ENCODE measurements around the gene C11orf52.

DNA sequence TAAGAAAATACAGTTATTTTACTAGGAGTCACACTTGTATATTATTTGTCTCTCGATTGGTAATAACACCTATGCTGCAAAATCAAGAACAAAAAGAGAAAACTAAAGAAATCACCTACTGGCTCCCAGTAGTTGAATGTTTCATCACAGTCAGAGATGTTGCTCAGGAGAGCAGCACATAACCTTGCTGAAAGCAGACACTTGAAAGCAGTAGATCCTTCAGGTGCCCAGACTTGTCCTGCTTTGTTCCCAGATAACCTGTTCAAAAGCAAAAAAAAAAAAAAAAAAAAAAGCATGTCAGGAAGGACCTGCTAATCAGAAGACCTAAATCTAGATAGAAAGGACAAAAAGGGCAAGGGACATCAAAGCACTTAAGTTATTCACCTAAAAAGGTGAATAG lies 48.6 kb upstream of the C11orf52 start:
- TF ChIP-seq, protein P1, sequence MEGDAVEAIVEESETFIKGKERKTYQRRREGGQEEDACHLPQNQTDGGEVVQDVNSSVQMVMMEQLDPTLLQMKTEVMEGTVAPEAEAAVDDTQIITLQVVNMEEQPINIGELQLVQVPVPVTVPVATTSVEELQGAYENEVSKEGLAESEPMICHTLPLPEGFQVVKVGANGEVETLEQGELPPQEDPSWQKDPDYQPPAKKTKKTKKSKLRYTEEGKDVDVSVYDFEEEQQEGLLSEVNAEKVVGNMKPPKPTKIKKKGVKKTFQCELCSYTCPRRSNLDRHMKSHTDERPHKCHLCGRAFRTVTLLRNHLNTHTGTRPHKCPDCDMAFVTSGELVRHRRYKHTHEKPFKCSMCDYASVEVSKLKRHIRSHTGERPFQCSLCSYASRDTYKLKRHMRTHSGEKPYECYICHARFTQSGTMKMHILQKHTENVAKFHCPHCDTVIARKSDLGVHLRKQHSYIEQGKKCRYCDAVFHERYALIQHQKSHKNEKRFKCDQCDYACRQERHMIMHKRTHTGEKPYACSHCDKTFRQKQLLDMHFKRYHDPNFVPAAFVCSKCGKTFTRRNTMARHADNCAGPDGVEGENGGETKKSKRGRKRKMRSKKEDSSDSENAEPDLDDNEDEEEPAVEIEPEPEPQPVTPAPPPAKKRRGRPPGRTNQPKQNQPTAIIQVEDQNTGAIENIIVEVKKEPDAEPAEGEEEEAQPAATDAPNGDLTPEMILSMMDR (IDR thresholded peaks at IDR 0.05; ENCODE audit: poor library complexity, severe bottlenecking) = no peak
- no peak for TF ChIP-seq RAD21 (conservative IDR thresholded peaks at IDR 0.05)
- no peak for TF ChIP-seq POLR2AphosphoS5 (IDR thresholded peaks at IDR 0.05)
- no peak for TF ChIP-seq TAF1 (IDR thresholded peaks at IDR 0.05; ENCODE audit: low read depth)
- TF ChIP-seq EZH2 (IDR thresholded peaks at IDR 0.05; ENCODE audit: borderline replicate concordance, insufficient read depth, low read length, poor library complexity, severe bottlenecking) = no peak
- no peak for TF ChIP-seq SMC3 (conservative IDR thresholded peaks at IDR 0.05; ENCODE audit: poor library complexity)
- TF ChIP-seq EP300 (conservative IDR thresholded peaks at IDR 0.05; ENCODE audit: poor library complexity, severe bottlenecking) = no peak
- TF ChIP-seq, protein P2, sequence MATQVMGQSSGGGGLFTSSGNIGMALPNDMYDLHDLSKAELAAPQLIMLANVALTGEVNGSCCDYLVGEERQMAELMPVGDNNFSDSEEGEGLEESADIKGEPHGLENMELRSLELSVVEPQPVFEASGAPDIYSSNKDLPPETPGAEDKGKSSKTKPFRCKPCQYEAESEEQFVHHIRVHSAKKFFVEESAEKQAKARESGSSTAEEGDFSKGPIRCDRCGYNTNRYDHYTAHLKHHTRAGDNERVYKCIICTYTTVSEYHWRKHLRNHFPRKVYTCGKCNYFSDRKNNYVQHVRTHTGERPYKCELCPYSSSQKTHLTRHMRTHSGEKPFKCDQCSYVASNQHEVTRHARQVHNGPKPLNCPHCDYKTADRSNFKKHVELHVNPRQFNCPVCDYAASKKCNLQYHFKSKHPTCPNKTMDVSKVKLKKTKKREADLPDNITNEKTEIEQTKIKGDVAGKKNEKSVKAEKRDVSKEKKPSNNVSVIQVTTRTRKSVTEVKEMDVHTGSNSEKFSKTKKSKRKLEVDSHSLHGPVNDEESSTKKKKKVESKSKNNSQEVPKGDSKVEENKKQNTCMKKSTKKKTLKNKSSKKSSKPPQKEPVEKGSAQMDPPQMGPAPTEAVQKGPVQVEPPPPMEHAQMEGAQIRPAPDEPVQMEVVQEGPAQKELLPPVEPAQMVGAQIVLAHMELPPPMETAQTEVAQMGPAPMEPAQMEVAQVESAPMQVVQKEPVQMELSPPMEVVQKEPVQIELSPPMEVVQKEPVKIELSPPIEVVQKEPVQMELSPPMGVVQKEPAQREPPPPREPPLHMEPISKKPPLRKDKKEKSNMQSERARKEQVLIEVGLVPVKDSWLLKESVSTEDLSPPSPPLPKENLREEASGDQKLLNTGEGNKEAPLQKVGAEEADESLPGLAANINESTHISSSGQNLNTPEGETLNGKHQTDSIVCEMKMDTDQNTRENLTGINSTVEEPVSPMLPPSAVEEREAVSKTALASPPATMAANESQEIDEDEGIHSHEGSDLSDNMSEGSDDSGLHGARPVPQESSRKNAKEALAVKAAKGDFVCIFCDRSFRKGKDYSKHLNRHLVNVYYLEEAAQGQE (IDR thresholded peaks at IDR 0.05; ENCODE audit: borderline replicate concordance) = no peak

Data from neural cell (in vitro differentiated cells).